Suprapubic skin (tissue), 3 donors: ENCODE results near the gene MAK.
"Not testable (repeated sequence)": the region's sequence is repeated elsewhere in the genome, so short reads cannot be mapped to it uniquely, and the experiment has no call there.

ENCODE experiments used
- EP300 ChIP-seq: sonication (generic); formaldehyde crosslinking; IDR thresholded peaks from one replicate; pipeline ENCODE4 v1.6.1; 2017; ENCODE audit warnings: antibody characterized with exemption
- POLR2A ChIP-seq, 2 donors: fragments of 450-650 bp; IDR thresholded peaks; one replicate each; pipeline ENCODE4 v1.6.1; 2017; ENCODE audit warnings: antibody characterized with exemption in 2 of 2, mild to moderate bottlenecking in 2 of 2, moderate library complexity in 2 of 2
- TF ChIP-seq, protein P1 (sequence below), 2 donors: fragments of 200-600 bp in 1 of 2; fragments of 450-650 bp in 1 of 2; sonication (generic) in 1 of 2; IDR thresholded peaks; one replicate each; pipeline ENCODE4 v1.5.1; 2016 to 2019; ENCODE audit warnings: antibody characterized with exemption in 2 of 2, mild to moderate bottlenecking in 1 of 2, moderate library complexity in 1 of 2

- TF ChIP-seq, protein P1, sequence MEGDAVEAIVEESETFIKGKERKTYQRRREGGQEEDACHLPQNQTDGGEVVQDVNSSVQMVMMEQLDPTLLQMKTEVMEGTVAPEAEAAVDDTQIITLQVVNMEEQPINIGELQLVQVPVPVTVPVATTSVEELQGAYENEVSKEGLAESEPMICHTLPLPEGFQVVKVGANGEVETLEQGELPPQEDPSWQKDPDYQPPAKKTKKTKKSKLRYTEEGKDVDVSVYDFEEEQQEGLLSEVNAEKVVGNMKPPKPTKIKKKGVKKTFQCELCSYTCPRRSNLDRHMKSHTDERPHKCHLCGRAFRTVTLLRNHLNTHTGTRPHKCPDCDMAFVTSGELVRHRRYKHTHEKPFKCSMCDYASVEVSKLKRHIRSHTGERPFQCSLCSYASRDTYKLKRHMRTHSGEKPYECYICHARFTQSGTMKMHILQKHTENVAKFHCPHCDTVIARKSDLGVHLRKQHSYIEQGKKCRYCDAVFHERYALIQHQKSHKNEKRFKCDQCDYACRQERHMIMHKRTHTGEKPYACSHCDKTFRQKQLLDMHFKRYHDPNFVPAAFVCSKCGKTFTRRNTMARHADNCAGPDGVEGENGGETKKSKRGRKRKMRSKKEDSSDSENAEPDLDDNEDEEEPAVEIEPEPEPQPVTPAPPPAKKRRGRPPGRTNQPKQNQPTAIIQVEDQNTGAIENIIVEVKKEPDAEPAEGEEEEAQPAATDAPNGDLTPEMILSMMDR (IDR thresholded peaks at IDR 0.05) = not testable (repeated sequence)
- TF ChIP-seq POLR2A (IDR thresholded peaks at IDR 0.05); EP300: not testable (repeated sequence)
Observed at GRCh38 chr6:10814176-10814575, 24.2 kb downstream of the MAK start.
